Neural cell (in vitro differentiated cells): ENCODE measurements around the gene FAN1. TPM values are rescaled to one million over a fixed set of nuclear protein-coding genes. Genes with fewer than 3 reads are reported as not detected.

Experiments
- H2AFZ ChIP-seq: fragments of 200-600, 300-800 bp; sonication (generic), shearing (Covaris generic); 2 replicates; pipeline ENCODE4 v1.6.0; 2014; ENCODE audit warnings: low read depth, mild to moderate bottlenecking, antibody characterized with exemption, low read length, moderate library complexity
- H3F3A ChIP-seq: fragments of 200-600 bp; shearing (Covaris generic); 2 replicates; pipeline ENCODE4 v1.6.1; 2016; ENCODE audit warnings: mild to moderate bottlenecking, moderate library complexity, mixed read lengths, antibody characterized with exemption, low read length; ENCODE audit not compliant: insufficient read depth, poor library complexity, severe bottlenecking
- H3K27ac ChIP-seq: fragments of 200-600, 300-800 bp; sonication (generic), shearing (Covaris generic); 2 replicates; pipeline ENCODE4 v1.5.1; 2014; ENCODE audit warnings: mild to moderate bottlenecking, low read length, moderate library complexity
- H3K27me3 ChIP-seq: fragments of 300-800, 200-600 bp; sonication (generic), shearing (Covaris generic); 2 replicates; pipeline ENCODE4 v1.6.0; 2014; ENCODE audit warnings: mild to moderate bottlenecking, low read depth, low read length, moderate library complexity; ENCODE audit not compliant: insufficient read depth
- H3K36me3 ChIP-seq: fragments of 300-800, 200-600 bp; sonication (generic), shearing (Covaris generic); 2 replicates; pipeline ENCODE4 v1.5.1; 2014; ENCODE audit warnings: mild to moderate bottlenecking, antibody characterized with exemption, low read length, moderate library complexity; ENCODE audit not compliant: insufficient read depth
- H3K4me2 ChIP-seq: fragments of 300-800, 200-600 bp; sonication (generic), shearing (Covaris generic); 2 replicates; pipeline ENCODE4 v1.6.0; 2014; ENCODE audit warnings: mild to moderate bottlenecking, low read length
- H3K4me3 ChIP-seq: fragments of 300-800, 200-600 bp; sonication (generic), shearing (Covaris generic); 2 replicates; pipeline ENCODE4 v1.5.1; 2014; ENCODE audit warnings: mild to moderate bottlenecking, low read length, moderate library complexity
- H3K79me2 ChIP-seq: fragments of 200-600 bp; shearing (Covaris generic); replicated peaks from 2 replicates; pipeline ENCODE4 v1.6.0; 2014; ENCODE audit warnings: mild to moderate bottlenecking, low read length, moderate library complexity; ENCODE audit not compliant: insufficient read depth
- H3K9ac ChIP-seq: fragments of 300-800, 200-600 bp; sonication (generic), shearing (Covaris generic); 2 replicates; pipeline ENCODE4 v1.6.1; 2016; ENCODE audit warnings: mild to moderate bottlenecking, low read length, mixed read lengths
- H3K9me2 ChIP-seq: fragments of 200-600 bp; shearing (Covaris generic); 2 replicates; pipeline ENCODE4 v1.6.1; 2016; ENCODE audit warnings: mild to moderate bottlenecking, low read length, mixed read lengths; ENCODE audit not compliant: insufficient read depth
- H3K9me3 ChIP-seq: fragments of 200-600, 300-800 bp; sonication (generic), shearing (Covaris generic); 2 replicates; pipeline ENCODE4 v1.6.1; 2016; ENCODE audit warnings: mild to moderate bottlenecking, mixed run types, low read length, moderate library complexity, mixed read lengths
- H4K20me1 ChIP-seq: fragments of 200-600 bp; shearing (Covaris generic); 2 replicates; pipeline ENCODE4 v1.6.1; 2016; ENCODE audit warnings: mild to moderate bottlenecking, mixed run types; ENCODE audit not compliant: insufficient read depth
- EP300 ChIP-seq: fragments of 450-650 bp; conservative IDR thresholded peaks from 2 replicates; pipeline ENCODE4 v1.6.1; 2014; ENCODE audit warnings: antibody characterized with exemption, mild to moderate bottlenecking, moderate library complexity; ENCODE audit not compliant: poor library complexity, severe bottlenecking
- EZH2 ChIP-seq: fragments of 200-600, 300-800 bp; shearing (Covaris generic), sonication (generic); IDR thresholded peaks from 2 replicates; pipeline ENCODE4 v1.6.1; 2014; ENCODE audit warnings: antibody characterized with exemption, low read length, borderline replicate concordance, mild to moderate bottlenecking; ENCODE audit not compliant: insufficient read depth, poor library complexity, severe bottlenecking
- MXI1 ChIP-seq: fragments of 450-650 bp; conservative IDR thresholded peaks from 2 replicates; pipeline ENCODE4 v1.6.1; 2014; ENCODE audit warnings: antibody characterized with exemption, mild to moderate bottlenecking; ENCODE audit not compliant: poor library complexity, severe bottlenecking
- POLR2AphosphoS5 ChIP-seq: IDR thresholded peaks from 2 replicates; pipeline ENCODE4 v1.6.1; 2012
- RAD21 ChIP-seq: fragments of 450-650 bp; conservative IDR thresholded peaks from 2 replicates; pipeline ENCODE4 v1.6.1; 2014; ENCODE audit warnings: antibody characterized with exemption, mild to moderate bottlenecking, moderate library complexity
- REST ChIP-seq: IDR thresholded peaks from 2 replicates; pipeline ENCODE4 v1.6.1; 2012; ENCODE audit warnings: borderline replicate concordance
- SMC3 ChIP-seq: fragments of 450-650 bp; conservative IDR thresholded peaks from 2 replicates; pipeline ENCODE4 v1.6.1; 2014; ENCODE audit warnings: antibody characterized with exemption, mild to moderate bottlenecking, moderate library complexity; ENCODE audit not compliant: poor library complexity
- TAF1 ChIP-seq: IDR thresholded peaks from 2 replicates; pipeline ENCODE4 v1.6.1; 2012; ENCODE audit warnings: low read depth
- polyA plus RNA-seq: library from polyadenylated mRNA; depleted of rRNA; stranded (reverse); fragments of >200 nt; gene quantifications from 2 replicates; pipeline ENCODE4 v1.2.3, GENCODE V29; 2014
- TF ChIP-seq, protein P1 (sequence below): fragments of 450-650 bp; IDR thresholded peaks from 2 replicates; pipeline ENCODE4 v1.5.1; 2014; ENCODE audit warnings: antibody characterized with exemption, mild to moderate bottlenecking, moderate library complexity; ENCODE audit not compliant: poor library complexity, severe bottlenecking

The FAN1 gene
- polyA plus RNA-seq, 1 donor from 2014 or later: 38.5 TPM

- H3K36me3 ChIP-seq: no peaks in the 10 kb centered on the region
- H3K4me2 ChIP-seq: no peak overlapping the region
- H2AFZ ChIP-seq: no peak overlapping the region
- no peaks in the 10 kb centered on the region for H3F3A ChIP-seq
- no peaks in the 10 kb centered on the region for H3K9me2 ChIP-seq
- H3K9ac ChIP-seq: no peak overlapping the region
- H3K27ac ChIP-seq: no peak overlapping the region
- no peaks in the 10 kb centered on the region for H4K20me1 ChIP-seq
- H3K79me2 ChIP-seq: no peaks in the 10 kb centered on the region
- TF ChIP-seq MXI1 (no peak), POLR2AphosphoS5 (no peak), SMC3 (no peak), EZH2 (no peak)
- TF ChIP-seq, protein P1, sequence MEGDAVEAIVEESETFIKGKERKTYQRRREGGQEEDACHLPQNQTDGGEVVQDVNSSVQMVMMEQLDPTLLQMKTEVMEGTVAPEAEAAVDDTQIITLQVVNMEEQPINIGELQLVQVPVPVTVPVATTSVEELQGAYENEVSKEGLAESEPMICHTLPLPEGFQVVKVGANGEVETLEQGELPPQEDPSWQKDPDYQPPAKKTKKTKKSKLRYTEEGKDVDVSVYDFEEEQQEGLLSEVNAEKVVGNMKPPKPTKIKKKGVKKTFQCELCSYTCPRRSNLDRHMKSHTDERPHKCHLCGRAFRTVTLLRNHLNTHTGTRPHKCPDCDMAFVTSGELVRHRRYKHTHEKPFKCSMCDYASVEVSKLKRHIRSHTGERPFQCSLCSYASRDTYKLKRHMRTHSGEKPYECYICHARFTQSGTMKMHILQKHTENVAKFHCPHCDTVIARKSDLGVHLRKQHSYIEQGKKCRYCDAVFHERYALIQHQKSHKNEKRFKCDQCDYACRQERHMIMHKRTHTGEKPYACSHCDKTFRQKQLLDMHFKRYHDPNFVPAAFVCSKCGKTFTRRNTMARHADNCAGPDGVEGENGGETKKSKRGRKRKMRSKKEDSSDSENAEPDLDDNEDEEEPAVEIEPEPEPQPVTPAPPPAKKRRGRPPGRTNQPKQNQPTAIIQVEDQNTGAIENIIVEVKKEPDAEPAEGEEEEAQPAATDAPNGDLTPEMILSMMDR: no peak
- H3K27me3 ChIP-seq: no peaks in the 10 kb centered on the region
- H3K4me3 ChIP-seq: no peak overlapping the region
- H3K9me3 ChIP-seq: no peaks in the 10 kb centered on the region
Measured at GRCh38 chr15:30896211-30896606, 7.5 kb upstream of the FAN1 start.

- Histone ChIP-seq H3K79me2 (no peaks in the 10 kb centered on the region), H3K27ac (no peak overlapping the region), H3K9me3 (no peaks in the 10 kb centered on the region), H3K27me3 (no peaks in the 10 kb centered on the region), H3K9ac (no peak overlapping the region), H3K4me2 (no peak overlapping the region), H2AFZ (no peak overlapping the region), H3K36me3 (no peaks in the 10 kb centered on the region), H3F3A (no peaks in the 10 kb centered on the region), H3K4me3 (no peak overlapping the region), H3K9me2 (no peaks in the 10 kb centered on the region), H4K20me1 (no peaks in the 10 kb centered on the region)
- no peak for TF ChIP-seq POLR2AphosphoS5
- TF ChIP-seq REST: no peak
- TF ChIP-seq RAD21: no peak
- no peak for TF ChIP-seq MXI1
- TF ChIP-seq TAF1: no peak
- no peak for TF ChIP-seq SMC3
- no peak for TF ChIP-seq EZH2
- TF ChIP-seq, protein P1: no peak
- TF ChIP-seq EP300: no peak
Measured at GRCh38 chr15:30901889-30902288, 1.8 kb upstream of the FAN1 start.
